PC-3 (cell line): ENCODE data around the gene PODN. TPM values are rescaled to one million over a fixed set of nuclear protein-coding genes. Genes with fewer than 3 reads are reported as not detected.

Source experiments
- ATAC-seq: fragments of 200-7000 bp; cut with Tn5 transposase; 2 replicates; pipeline ENCODE4 v1.9.1; 2020; ENCODE audit warnings: mild to moderate bottlenecking, moderate library complexity
- BruUV-seq: library from RNA; stranded (reverse); fragments of 400-500 nt; replicated peaks from 2 replicates; lab custom pipeline; 2021; lab: Mats Ljungman, UMichigan
- CTCF ChIA-PET: fragments of 300-600 bp; sonication (Branson Sonifier 250); formaldehyde crosslinking; loops from one replicate; lab custom pipeline; 2022; ENCODE audit warnings: antibody characterized with exemption; lab: Charles Lee
- POLR2A ChIA-PET: fragments of 300-600 bp; sonication (Branson Sonifier 250); formaldehyde crosslinking; loops from one replicate; lab custom pipeline; 2022; ENCODE audit warnings: antibody characterized with exemption; ENCODE audit not compliant: unreplicated experiment; lab: Charles Lee
- DNase-seq: peaks from one replicate; pipeline ENCODE4 v3.0.0-alpha.2; 2015
- H2AFZ ChIP-seq: fragments of 300-600 bp; sonication (generic); 2 replicates; pipeline ENCODE4 v1.6.0; 2016; ENCODE audit warnings: antibody characterized with exemption, low read length
- H3F3A ChIP-seq: fragments of 300-600 bp; sonication (generic); one replicate; pipeline ENCODE4 v1.6.0; 2017; ENCODE audit warnings: antibody characterized with exemption, low read length, control low read depth, mild to moderate bottlenecking; ENCODE audit not compliant: unreplicated experiment
- H3K27ac ChIP-seq: fragments of 300-600 bp; sonication (generic); 2 replicates; pipeline ENCODE4 v1.5.1; 2016; ENCODE audit warnings: mild to moderate bottlenecking, low read length
- H3K27me3 ChIP-seq: fragments of 300-600 bp; sonication (generic); 2 replicates; pipeline ENCODE4 v1.6.1; 2016; ENCODE audit warnings: low read length, mixed read lengths
- H3K36me3 ChIP-seq: fragments of 300-600 bp; sonication (generic); 2 replicates; pipeline ENCODE4 v1.6.1; 2016; ENCODE audit warnings: low read depth, mixed run types, low read length, mixed read lengths
- H3K4me1 ChIP-seq: fragments of 300-600 bp; sonication (generic); 2 replicates; pipeline ENCODE4 v1.5.1; 2016; ENCODE audit warnings: low read length; ENCODE audit not compliant: insufficient read depth
- H3K4me2 ChIP-seq: fragments of 300-600 bp; sonication (generic); 2 replicates; pipeline ENCODE4 v1.6.0; 2016; ENCODE audit warnings: low read length
- H3K4me3 ChIP-seq: fragments of 300-600 bp; sonication (generic); 2 replicates; pipeline ENCODE4 v1.5.1; 2016; ENCODE audit warnings: mild to moderate bottlenecking, low read length, mixed read lengths
- H3K79me2 ChIP-seq: fragments of 300-600 bp; sonication (generic); 2 replicates; pipeline ENCODE4 v1.6.1; 2017; ENCODE audit warnings: low read length, mixed read lengths
- H3K9ac ChIP-seq: fragments of 300-600 bp; sonication (generic); 2 replicates; pipeline ENCODE4 v1.6.0; 2016; ENCODE audit warnings: mild to moderate bottlenecking, low read length
- H3K9me2 ChIP-seq: fragments of 300-600 bp; sonication (generic); replicated peaks from 2 replicates; pipeline ENCODE4 v1.6.1; 2016; ENCODE audit warnings: mixed run types, low read length, mixed read lengths
- H3K9me3 ChIP-seq: fragments of 300-600 bp; sonication (generic); 2 replicates; pipeline ENCODE4 v1.6.1; 2016; ENCODE audit warnings: low read length, mixed read lengths
- H4K20me1 ChIP-seq: fragments of 300-600 bp; sonication (generic); 2 replicates; pipeline ENCODE4 v1.6.1; 2016; ENCODE audit warnings: low read length, mixed read lengths
- CTCF ChIP-seq: fragments of 300-600 bp; sonication (generic); conservative IDR thresholded peaks from 2 replicates; pipeline ENCODE4 v1.5.1; 2017; ENCODE audit warnings: antibody characterized with exemption, low read depth, mild to moderate bottlenecking, low read length
- EZH2 ChIP-seq: fragments of 300-600 bp; sonication (generic); IDR thresholded peaks from one replicate; pipeline ENCODE4 v1.6.1; 2017; ENCODE audit warnings: antibody characterized with exemption, mild to moderate bottlenecking, low read length; ENCODE audit not compliant: unreplicated experiment
- EZH2phosphoT487 ChIP-seq: fragments of 300-600 bp; sonication (generic); IDR thresholded peaks from 2 replicates; pipeline ENCODE4 v1.6.1; 2018; ENCODE audit warnings: mild to moderate bottlenecking, antibody characterized with exemption, low read length, borderline replicate concordance
- intact Hi-C: fragments of 100-400 bp; cut with micrococcal nuclease; formaldehyde crosslinking; loops from 2 replicates; pipeline ENCODE4 v1.9.0; 2023
- total RNA-seq: library from RNA; depleted of rRNA; stranded (reverse); fragments of >200 nt; gene quantifications from 2 replicates; pipeline ENCODE4 v1.2.3, GENCODE V29; 2014

Gene PODN
- total RNA-seq, 1 experiment from 2014 or later = not detected

GRCh38 chr1:53116933-53117600 is 55.1 kb downstream of the PODN start:
- no TSS peak for BruUV-seq

DNA sequence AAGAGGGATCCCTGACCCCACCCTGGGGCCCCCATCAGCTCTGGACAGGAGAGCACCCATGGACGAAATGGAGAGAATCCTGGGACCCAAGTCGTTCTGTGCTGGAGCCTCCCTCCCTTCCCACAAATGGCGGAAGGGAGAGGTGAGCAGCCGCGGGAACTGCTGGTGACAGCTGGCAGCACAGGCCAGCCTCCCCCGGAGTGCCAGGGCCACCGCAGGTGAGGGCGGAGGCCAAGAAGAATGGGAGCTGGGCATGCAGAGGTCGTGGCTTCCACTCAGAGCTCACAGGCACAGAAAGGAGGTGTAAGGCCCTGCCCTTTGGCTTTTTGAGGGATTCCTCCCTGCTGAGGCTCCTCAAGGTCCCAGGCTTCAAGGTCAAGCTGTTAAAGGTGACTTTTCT is 55.8 kb downstream of the PODN start:
- BruUV-seq = no TSS peak

More at GRCh38 chr1:53116933-53117600, 55.1 kb downstream of the PODN start:
- TF ChIP-seq CTCF = no peak
- TF ChIP-seq EZH2 = no peak
- TF ChIP-seq EZH2phosphoT487 = no peak
- Histone ChIP-seq H4K20me1 (no peaks in the 10 kb centered on the region), H3K27me3 (no peaks in the 10 kb centered on the region), H3K4me2 (no peak overlapping the region), H3K4me3 (no peak overlapping the region), H3K9ac (no peak overlapping the region), H3F3A (no peaks in the 10 kb centered on the region), H3K27ac (no peak overlapping the region), H2AFZ (no peak overlapping the region), H3K4me1 (peaks cover 8% of the 10 kb centered on the region), H3K9me3 (no peaks in the 10 kb centered on the region), H3K36me3 (no peaks in the 10 kb centered on the region), H3K9me2 (no peaks in the 10 kb centered on the region), H3K79me2 (no peaks in the 10 kb centered on the region)
- ATAC-seq = no peak
- CTCF ChIA-PET = no interaction called here
- POLR2A ChIA-PET = no interaction called here
- intact Hi-C loops = no loop called here
- no peak for DNase-seq

More for the DNA sequence above, 55.8 kb downstream of the PODN start:
- Histone ChIP-seq H3K36me3 (no peaks in the 10 kb centered on the region), H3F3A (no peaks in the 10 kb centered on the region), H3K4me1 (peaks cover 11% of the 10 kb centered on the region), H2AFZ (no peak overlapping the region), H3K4me2 (no peak overlapping the region), H3K9me3 (no peaks in the 10 kb centered on the region), H4K20me1 (no peaks in the 10 kb centered on the region), H3K79me2 (no peaks in the 10 kb centered on the region), H3K27me3 (no peaks in the 10 kb centered on the region), H3K27ac (no peak overlapping the region), H3K4me3 (no peak overlapping the region), H3K9me2 (no peaks in the 10 kb centered on the region), H3K9ac (no peak overlapping the region)
- ChIA-PET CTCF (no interaction called here), POLR2A (no interaction called here)
- intact Hi-C loops = no loop called here
- TF ChIP-seq CTCF (no peak), EZH2 (no peak), EZH2phosphoT487 (no peak)
- ATAC-seq = no peak
- no peak for DNase-seq
